VCaP (cell line): Measurements from ENCODE around the gene TOMT.
"Not testable (repeated sequence)": the region's sequence is repeated elsewhere in the genome, so short reads cannot be mapped to it uniquely, and the experiment has no call there.

Source experiments
- H3K27ac ChIP-seq: fragments of 450-650 bp; 2 replicates; pipeline ENCODE4 v1.5.1; 2017
- TF ChIP-seq, protein P1 (sequence below): fragments of 450-650 bp; conservative IDR thresholded peaks from 2 replicates; pipeline ENCODE4 v1.5.1; 2017; ENCODE audit warnings: mild to moderate bottlenecking, moderate library complexity

The TOMT gene

DNA sequence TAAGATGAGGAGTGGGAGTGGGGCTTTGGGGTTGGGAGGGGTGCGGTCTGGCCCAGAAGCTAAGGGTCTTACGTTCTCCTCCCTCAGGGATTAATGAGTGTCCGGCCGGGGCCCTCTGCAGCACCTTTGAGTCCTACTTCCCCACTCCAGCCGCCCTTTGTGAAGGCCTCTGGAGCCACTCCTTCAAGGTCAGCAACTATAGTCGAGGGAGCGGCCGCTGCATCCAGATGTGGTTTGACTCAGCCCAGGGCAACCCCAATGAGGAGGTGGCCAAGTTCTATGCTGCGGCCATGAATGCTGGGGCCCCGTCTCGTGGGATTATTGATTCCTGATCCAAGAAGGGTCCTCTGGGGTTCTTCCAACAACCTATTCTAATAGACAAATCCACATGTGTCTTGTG is 33.8 kb downstream of the TOMT start:
- no peak overlapping the region for H3K27ac ChIP-seq
- TF ChIP-seq, protein P1, sequence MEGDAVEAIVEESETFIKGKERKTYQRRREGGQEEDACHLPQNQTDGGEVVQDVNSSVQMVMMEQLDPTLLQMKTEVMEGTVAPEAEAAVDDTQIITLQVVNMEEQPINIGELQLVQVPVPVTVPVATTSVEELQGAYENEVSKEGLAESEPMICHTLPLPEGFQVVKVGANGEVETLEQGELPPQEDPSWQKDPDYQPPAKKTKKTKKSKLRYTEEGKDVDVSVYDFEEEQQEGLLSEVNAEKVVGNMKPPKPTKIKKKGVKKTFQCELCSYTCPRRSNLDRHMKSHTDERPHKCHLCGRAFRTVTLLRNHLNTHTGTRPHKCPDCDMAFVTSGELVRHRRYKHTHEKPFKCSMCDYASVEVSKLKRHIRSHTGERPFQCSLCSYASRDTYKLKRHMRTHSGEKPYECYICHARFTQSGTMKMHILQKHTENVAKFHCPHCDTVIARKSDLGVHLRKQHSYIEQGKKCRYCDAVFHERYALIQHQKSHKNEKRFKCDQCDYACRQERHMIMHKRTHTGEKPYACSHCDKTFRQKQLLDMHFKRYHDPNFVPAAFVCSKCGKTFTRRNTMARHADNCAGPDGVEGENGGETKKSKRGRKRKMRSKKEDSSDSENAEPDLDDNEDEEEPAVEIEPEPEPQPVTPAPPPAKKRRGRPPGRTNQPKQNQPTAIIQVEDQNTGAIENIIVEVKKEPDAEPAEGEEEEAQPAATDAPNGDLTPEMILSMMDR: no peak

GRCh38 chr11:72140661-72141060 is 34.9 kb downstream of the TOMT start:
- TF ChIP-seq, protein P1: no peak
- H3K27ac ChIP-seq: no peak overlapping the region

- TF ChIP-seq, protein P1: no peak
Observed at GRCh38 chr11:72141066-72141465, 35.3 kb downstream of the TOMT start.

DNA sequence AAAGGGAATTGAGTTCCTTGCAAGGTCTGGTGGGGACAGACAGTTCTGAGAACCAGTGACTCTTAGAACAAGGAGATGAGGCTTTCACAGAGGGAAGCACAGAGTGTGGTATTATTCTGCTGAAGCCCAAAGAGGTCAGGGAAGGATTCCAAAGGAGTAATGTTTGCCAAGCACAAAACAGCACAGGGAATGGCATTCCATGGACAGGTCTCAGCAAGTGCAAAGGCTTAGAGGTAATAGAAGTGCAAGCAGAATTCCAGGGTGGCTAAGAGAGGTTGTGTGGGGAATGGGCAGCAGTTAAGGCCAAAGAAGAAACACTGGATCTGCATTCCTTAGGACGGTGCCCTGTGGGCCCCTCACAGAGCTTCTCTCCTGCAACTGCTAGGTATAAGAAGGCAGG is 36.4 kb downstream of the TOMT start:
- not testable (repeated sequence) for H3K27ac ChIP-seq

More at GRCh38 chr11:72141066-72141465, 35.3 kb downstream of the TOMT start:
- H3K27ac ChIP-seq: no peak overlapping the region

GRCh38 chr11:72142543-72142942 is 36.8 kb downstream of the TOMT start:
- H3K27ac ChIP-seq: not testable (repeated sequence)

GRCh38 chr11:72144807-72145565 is 39.3 kb downstream of the TOMT start:
- TF ChIP-seq, protein P1: no peak
- H3K27ac ChIP-seq: no peak overlapping the region

DNA sequence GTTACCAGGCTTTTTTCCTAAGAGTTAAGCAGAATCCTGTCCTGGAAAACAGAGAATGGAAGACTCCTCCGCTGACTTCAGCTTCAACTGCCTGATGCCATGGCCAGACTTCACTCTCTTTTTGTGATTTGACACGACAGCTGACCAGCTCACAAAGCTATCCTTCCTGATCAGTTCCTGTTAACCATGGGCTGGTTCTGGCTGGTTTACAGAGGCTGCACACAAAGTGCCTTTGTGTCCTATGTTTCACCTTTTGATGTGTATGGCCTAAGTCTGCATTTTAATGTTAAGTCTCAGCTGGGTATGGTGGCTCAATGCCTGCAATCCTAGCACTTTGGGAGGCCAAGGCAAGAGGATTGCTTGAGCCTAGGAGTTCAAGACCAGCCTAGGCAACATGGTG is 40.9 kb downstream of the TOMT start:
- TF ChIP-seq, protein P1: no peak

GRCh38 chr11:72150882-72151281 is 45.2 kb downstream of the TOMT start:
- TF ChIP-seq, protein P1: no peak
- no peak overlapping the region for H3K27ac ChIP-seq

More for the DNA sequence above, 40.9 kb downstream of the TOMT start:
- no peak overlapping the region for H3K27ac ChIP-seq

DNA sequence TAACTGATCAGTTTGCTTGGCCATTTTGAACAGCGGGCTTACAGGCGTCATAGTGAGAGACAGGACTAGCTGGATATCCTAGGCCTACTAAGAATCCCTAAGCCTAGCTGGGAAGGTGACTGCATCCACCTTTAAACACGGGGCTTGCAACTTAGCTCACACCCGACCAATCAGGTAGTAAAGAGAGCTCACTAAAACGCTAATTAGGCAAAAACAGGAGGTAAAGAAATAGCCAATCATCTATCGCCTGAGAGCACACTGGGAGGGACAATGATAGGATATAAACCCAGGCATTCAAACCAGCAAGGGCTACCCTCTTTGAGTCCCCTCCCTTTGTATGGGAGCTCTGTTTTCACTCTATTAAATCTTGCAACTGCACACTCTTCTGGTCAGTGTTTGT is 48.1 kb downstream of the TOMT start:
- H3K27ac ChIP-seq: not testable (repeated sequence)
